Measurements from ENCODE around the gene GNAZ.

GNAZ gene

GRCh38 chr22:23089010-23089409 is 18.7 kb downstream of the GNAZ start:
- Histone ChIP-seq H3K4me1 (ENCODE audit: insufficient read depth, poor library complexity, severe bottlenecking) (no peaks in the 10 kb centered on the region), H3K27me3 (ENCODE audit: insufficient read depth, poor library complexity, severe bottlenecking) (no peaks in the 10 kb centered on the region), H3K9me3 (ENCODE audit: severe bottlenecking) (peaks cover 7% of the 10 kb centered on the region), H3K36me3 (ENCODE audit: low read depth) (no peaks in the 10 kb centered on the region), H3K4me3 (ENCODE audit: severe bottlenecking) (no peak overlapping the region), H3K27ac (ENCODE audit: poor library complexity, severe bottlenecking) (no peak overlapping the region)
- ATAC-seq (ENCODE audit: low read depth) = no peak
- TF ChIP-seq CTCF (IDR thresholded peaks at IDR 0.05; ENCODE audit: poor library complexity, severe bottlenecking) = no peak
- no peak for DNase-seq (ENCODE audit: low spot score)

- Histone ChIP-seq H3K27me3 (ENCODE audit: insufficient read depth, poor library complexity, severe bottlenecking) (no peaks in the 10 kb centered on the region), H3K36me3 (ENCODE audit: low read depth) (no peaks in the 10 kb centered on the region), H3K4me1 (ENCODE audit: insufficient read depth, poor library complexity, severe bottlenecking) (no peaks in the 10 kb centered on the region), H3K4me3 (ENCODE audit: severe bottlenecking) (no peak overlapping the region), H3K9me3 (ENCODE audit: severe bottlenecking) (peaks cover 9% of the 10 kb centered on the region), H3K27ac (ENCODE audit: poor library complexity, severe bottlenecking) (no peak overlapping the region)
- ATAC-seq (ENCODE audit: low read depth) (0 out of 3 replicates have a peak, but pooled peaks have one; percentile 13), DNase-seq (ENCODE audit: low spot score) (no peak)
- TF ChIP-seq CTCF (IDR thresholded peaks at IDR 0.05; ENCODE audit: poor library complexity, severe bottlenecking) = no peak
Observed at GRCh38 chr22:23089633-23090456, 19.5 kb downstream of the GNAZ start.

GRCh38 chr22:23090457-23090835 is 20.1 kb downstream of the GNAZ start:
- H3K9me3 ChIP-seq (ENCODE audit: severe bottlenecking) = peaks cover 11% of the 10 kb centered on the region
- no peaks in the 10 kb centered on the region for H3K27me3 ChIP-seq (ENCODE audit: insufficient read depth, poor library complexity, severe bottlenecking)
- ATAC-seq (ENCODE audit: low read depth) (no peak), DNase-seq (ENCODE audit: low spot score) (no peak)
- no peaks in the 10 kb centered on the region for H3K4me1 ChIP-seq (ENCODE audit: insufficient read depth, poor library complexity, severe bottlenecking)
- no peaks in the 10 kb centered on the region for H3K36me3 ChIP-seq (ENCODE audit: low read depth)
- no peak for TF ChIP-seq CTCF (IDR thresholded peaks at IDR 0.05; ENCODE audit: poor library complexity, severe bottlenecking)
- H3K27ac ChIP-seq (ENCODE audit: poor library complexity, severe bottlenecking) = no peak overlapping the region
- H3K4me3 ChIP-seq (ENCODE audit: severe bottlenecking) = no peak overlapping the region

GRCh38 chr22:23091760-23092159 is 21.4 kb downstream of the GNAZ start:
- Histone ChIP-seq H3K27me3 (ENCODE audit: insufficient read depth, poor library complexity, severe bottlenecking) (no peaks in the 10 kb centered on the region), H3K4me1 (ENCODE audit: insufficient read depth, poor library complexity, severe bottlenecking) (no peaks in the 10 kb centered on the region), H3K4me3 (ENCODE audit: severe bottlenecking) (no peak overlapping the region), H3K27ac (ENCODE audit: poor library complexity, severe bottlenecking) (no peak overlapping the region), H3K9me3 (ENCODE audit: severe bottlenecking) (peaks cover 11% of the 10 kb centered on the region), H3K36me3 (ENCODE audit: low read depth) (no peaks in the 10 kb centered on the region)
- no peak for ATAC-seq (ENCODE audit: low read depth)
- no peak for TF ChIP-seq CTCF (IDR thresholded peaks at IDR 0.05; ENCODE audit: poor library complexity, severe bottlenecking)
- DNase-seq (ENCODE audit: low spot score) = no peak

Measured in RWPE2 (cell line).